CD4-positive, alpha-beta T cell treated with Interleukin-4 for 4 hours (primary cell): ENCODE results near the gene AARS2.

Experiments used
- DNase-seq: peaks from one replicate; pipeline ENCODE4 v3.0.0-alpha.2; 2020

Gene AARS2

DNA sequence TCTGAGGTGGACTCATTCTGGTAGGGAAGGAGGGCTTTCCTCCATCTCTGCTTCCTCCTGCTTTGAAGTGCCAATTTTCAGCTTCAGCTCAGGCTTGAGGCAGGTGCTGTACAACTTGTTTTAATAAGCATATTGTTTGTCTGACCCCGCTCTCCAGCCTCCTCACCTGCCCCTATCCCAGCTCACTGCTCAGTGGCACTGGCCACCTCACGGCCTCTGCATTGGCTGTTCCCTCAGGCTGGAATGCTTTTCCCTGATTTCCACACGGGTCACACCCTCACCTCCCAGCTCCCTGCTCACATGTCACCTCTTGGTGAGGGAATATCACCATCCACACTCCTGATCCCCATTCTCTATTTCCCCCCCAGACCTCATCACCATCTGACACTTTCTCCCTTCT lies 14.3 kb downstream of the AARS2 start:
- no peak for DNase-seq

DNA sequence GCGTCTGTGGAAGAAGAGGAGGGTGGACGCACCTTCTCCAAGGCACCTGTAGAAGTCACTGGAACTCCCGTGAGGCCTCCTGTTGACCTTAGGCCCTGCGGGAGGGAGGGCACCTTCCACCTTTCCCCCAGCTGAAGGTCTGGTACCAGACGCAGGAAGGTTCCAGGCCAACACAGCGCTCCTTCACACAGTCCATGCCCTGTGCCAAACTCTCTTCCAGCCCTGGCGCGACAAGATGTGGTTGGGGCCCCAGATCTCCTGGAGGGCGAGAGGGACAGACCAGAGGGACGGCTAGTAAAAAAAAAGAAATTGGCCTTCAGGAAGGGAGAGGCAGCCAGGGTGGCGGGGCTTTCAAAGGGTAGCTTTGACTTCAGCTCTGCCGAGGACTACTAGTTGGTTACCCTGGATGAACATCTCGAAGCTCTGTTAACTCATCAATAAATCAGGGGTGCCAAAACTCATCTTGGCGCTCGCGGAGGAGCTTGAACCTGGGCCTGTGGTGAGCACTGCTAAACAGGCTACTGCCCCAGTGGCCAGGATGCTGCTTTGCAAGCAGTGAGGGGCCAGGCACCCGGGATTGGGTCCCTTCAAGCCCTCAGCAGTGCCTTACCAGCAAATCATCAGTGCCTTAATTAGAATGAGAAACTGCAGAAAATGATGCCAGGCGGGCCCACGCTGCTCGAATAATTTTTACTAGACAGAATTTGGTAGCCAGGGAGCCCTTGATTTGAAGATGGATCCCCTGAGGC lies 14.9 kb downstream of the AARS2 start:
- DNase-seq: no peak

DNA sequence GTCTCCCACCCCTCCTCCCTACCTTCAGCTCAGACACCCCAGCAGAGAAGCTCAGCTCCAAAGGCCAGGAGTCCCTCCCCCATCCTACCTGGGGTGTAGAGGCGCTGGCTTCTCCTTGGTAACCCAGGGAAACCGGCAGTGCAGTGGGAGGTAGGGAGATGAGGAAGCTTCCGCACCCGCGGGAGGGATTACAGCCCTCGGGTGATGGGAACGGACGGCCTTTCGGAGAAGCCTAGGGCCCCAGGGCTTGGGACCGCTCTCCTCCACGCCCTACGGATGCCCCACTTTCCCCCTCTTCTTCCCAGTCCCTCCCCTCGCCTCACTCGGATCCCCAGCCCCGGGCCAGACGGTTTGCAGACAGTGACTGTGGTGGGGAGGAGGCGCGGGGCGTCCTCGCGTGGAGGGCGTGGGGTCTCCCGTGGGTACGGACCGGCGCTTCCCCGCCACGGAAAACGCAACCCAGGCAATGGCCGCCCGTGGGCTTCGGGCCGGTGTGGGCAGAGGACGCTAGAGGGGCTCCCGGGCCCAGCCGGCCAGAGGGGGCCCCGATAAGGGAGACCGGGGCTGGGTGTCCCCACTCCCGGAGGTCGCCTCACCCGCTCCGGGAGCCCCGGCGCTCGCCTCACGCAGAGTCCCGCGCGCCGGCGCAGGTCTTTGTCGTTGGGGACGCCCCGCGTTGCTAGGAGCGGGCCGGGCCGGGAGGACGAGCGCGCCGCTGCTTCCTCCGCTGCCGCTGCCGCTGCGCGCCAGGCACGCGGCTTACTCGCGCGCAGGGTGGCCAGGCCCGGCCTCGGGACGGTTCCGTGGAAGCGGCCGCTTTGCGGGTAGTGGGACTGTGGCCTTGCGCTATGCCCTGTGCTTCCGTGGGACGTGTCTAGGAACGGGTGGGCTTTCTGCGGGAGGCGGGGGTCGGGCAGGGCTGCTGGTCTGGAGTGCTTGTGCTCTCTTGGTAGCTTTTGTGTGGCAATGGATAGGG lies 15.8 kb downstream of the AARS2 start:
- DNase-seq: no peak

DNA sequence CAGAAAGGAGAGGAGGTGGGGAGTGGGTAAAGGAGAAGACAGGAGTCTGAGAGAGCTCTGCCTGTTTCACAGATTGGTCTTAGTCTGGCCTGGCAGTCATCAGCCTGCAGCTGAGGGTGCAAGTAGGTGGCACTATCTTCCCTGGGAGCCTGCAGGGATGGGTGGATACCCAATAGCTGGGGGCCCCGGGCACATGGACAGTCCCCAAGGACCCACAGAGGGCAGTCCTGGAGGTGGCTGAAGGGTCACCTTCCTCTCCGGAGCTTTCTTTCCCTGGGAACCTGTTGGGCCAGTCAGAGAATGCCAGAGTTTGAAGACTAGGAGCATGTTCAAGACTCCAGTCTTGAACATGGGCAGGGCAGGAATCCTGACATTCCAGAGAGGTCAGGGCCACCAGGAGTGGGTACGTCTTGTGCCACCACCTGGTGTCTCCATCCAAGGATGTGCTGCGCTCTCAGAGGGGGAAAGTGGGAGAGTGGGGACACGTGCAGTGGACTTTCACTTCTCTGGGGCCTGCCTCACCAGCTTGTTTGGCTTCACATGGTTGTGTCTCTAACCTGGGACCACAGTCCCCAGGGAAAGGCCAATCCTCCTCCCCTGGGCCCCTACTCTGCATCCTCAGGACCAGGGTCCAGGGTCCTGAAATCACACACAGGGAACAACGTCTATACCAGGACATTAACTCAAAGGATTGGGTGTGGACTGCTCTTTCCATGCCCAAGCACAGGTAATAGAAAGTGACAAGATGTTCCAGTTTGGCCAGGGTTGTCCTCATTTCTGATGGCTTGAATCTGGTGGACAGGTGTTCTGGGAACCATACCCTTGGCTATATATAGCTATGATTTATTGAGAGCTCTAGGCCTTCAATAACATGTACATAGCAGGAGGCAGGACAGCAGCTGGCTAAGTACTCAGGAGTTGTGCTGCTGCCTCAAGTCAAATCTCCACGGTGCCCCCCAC lies 18.0 kb downstream of the AARS2 start:
- DNase-seq: no peak

DNA sequence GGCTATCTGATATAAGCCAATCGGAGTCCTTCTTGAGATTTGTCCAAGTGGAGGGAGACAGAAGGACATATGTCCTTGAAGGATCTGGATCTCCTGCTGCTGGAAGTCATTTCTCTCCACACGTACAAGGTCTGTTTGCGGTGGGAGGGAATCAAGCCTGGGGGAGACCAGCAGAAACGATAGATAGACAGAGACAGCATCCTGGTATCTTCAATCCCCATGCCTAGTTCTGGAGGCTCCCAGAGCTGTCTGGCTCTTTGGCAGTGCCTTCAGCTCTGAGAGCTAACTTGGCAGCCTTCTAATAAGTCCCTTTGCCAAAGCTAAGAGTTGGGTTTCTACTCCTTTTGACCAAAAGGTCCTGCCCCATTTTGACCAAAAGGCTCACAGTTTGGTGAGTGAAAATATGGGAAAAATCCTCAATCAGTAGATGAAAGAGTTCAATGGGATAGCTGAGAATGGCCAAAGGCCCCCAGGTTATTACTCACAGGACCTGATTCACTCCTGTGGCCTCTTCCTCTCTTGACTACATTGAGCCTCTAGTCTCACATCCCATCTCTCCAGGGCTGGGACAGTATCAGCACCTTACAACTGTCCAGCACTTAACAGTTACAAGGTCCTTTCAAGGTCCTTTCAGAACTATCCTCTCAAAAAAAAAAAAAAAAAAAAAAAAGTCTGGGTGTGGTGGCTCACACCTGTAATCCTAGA lies 20.3 kb downstream of the AARS2 start:
- no peak for DNase-seq

DNA sequence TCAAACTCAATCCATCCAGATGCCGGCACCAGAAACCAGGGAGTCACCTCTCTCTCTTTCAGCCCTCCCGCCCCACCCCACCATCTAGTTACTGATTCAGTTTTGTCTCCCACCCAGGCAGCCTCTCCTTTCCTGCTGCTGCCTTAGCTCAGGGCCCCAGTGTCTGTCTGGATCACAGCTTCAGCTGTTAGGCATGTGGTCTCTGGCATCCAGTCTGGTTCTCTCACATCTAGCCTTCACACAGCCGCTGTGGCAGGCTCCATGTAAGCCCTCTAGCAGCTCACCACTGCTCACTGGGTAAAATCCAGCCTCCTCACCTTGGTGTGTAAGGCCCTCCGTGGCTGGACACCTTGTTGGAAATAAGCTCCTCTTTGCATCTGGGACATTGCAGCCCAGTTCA lies 21.3 kb downstream of the AARS2 start:
- no peak for DNase-seq

DNA sequence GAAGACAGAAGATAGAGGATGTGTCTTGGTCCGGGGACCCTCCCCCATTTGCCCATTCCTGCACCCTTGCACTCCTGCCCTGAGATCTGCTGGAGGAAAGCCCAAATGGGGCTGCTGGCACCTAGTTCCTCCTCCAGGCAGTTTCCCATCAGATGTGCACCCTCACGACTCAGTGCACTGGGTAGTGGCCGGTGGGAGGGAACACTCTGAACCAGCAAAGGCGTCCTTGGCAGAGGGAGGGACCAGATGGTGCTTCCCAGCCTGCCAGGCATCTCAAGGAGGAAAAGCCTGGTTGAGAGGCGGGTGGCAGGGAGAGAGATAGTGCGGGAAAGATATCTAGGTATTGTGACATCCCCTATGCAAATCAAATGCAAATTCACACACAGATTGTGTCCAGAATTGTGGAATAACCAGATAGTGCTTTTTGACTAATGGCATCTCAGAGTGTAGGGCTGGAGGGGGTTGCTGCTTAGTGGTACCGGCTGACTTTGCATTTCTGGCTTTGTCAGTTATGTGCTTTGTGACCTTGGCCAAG lies 23.4 kb downstream of the AARS2 start:
- DNase-seq: no peak

DNA sequence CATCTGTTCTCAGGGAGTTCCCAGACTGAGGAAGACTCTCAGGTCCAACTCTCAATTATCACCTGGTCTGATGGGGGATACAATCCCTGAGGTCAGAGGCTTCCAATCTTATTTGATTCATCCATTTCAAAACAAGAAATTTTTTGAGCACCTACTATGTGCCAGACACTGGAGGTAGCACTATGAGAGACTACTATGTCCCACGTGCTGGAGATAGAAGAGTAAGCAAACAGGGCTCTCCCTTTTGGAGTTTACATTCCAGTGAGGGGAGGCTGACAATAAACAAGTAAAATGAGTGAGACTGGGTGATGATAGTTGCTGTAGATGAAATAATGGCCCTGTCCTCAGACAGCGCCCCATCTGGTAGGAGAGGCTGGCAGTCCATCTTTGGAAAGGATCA lies 26.4 kb downstream of the AARS2 start:
- no peak for DNase-seq

DNA sequence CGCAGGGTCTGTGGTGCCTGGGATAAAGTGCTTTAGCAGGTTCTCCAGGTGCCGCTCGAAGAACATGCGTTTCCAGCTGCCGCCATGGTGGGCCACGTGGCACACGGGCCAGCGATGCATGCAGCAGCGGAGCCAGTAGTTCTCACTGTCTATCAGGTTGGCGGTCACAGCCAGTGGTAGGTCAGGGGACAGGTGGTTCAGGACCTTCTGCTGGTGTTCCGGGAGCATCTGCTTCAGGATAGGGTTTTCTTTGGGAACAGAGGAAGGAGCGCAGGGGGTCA lies 26.9 kb downstream of the AARS2 start:
- DNase-seq: no peak

DNA sequence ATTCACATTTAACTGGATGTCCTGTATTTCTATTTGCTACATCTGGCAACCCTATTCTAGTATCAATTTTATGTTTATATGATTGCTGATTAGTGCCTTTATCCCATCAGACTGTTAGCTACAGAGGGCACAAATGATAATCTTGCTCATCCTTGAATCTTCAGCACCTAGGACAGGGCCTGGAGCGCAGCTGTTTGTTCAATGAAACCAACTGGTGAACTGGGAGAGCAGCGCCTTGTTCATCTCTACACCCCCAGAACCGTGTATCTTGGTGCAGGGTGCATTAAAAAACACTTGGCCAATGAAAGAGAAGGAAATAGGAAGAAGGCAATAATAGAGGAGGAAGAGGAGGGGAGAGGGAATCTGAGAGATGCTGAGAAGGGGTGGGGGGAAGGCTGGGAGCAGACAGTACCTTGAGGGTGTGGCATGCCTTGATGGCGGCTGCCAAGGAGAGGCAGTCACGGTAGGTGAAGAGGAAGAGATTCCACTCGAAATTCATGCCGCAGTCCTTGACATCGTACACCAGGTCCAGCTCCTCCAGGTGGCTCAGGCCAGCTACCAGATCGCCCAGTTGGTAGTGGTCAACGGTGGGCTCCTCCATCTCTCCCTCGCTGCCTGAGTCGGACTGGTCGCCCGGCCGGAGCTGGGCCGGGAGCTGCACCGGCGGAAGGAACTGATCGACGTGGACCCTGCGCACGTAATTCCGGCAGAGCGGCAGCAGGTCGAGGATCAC lies 27.4 kb downstream of the AARS2 start:
- no peak for DNase-seq

DNA sequence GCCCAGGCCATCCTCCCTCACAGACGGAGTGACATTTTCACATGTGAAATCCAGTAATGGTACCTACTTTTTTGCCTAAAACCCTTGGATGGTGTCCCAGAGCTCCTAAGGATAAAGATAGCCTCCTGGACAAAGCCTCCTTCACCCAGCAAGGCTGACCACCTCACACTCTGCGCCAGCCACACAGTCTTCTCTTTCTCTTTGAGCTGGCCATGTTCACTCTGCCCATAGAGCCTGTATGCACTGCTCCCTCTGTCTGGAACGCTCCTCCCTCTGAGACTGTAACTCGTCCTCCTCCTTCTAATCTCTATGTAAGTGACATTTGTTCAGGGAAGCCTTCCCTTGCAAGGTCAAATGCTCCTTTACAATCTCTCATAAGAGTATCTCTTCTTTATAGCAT lies 28.3 kb downstream of the AARS2 start:
- no peak for DNase-seq

DNA sequence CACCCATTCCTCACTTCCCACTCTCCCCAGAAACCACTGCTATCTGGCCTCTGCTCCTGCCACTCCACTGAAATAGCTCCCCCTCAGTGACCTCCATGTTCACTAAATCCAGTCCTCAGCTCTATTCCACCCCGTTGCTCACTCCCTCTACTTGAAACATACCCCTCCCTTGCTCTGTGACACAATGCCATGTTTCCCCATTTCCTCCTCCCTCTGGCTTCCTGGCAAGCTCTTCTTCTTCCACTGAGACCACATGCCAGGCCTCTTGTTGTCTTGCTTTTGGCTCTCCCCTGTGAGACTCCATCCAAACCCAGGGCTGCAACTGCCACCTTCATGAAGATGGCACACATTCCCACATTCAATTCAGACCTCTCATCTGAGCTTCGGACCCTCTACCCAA lies 29.0 kb downstream of the AARS2 start:
- DNase-seq: no peak

DNA sequence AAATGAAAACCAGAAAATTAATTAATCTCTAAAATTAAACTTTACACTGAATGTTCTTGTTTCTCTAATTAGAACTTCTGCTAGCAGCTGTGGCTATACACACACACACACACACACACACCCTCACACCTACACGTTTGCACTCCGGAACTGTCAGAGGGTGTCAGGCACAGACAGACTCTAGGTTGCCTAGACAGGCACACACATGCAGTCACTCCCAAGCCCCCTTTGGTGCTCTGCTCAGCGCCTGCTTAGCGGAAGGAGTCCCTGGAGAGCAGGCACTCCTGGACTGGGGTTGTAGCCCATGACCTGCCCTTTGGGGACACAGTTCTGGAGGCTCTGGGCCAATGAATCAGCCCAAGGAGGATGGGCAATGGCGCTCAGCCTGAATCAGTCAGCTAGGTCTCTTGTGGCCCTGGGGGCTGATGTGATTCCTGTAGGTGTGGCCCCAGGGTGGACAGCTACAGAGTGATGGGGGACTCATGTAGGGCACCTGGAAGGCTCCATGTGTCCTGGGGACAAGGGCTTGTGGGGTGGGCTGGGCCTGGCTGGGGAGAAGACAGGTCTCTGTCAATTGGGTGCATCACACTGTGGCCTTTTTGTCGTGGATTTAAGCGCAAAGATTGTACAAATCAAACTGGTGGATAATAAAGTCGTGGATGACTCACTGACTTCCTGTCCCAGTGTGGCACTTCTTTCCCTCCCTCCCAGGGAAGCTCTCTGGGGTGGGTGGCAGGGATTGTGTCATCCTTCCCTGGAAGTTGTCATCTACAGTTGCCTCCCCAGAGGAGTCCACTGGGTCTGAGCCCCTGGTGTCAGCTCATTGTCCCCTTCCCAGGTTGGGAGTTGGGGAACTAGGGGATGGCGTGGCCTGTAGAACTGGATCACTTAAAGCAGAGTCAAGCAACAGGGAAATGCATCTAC lies 34.1 kb downstream of the AARS2 start:
- DNase-seq: no peak

DNA sequence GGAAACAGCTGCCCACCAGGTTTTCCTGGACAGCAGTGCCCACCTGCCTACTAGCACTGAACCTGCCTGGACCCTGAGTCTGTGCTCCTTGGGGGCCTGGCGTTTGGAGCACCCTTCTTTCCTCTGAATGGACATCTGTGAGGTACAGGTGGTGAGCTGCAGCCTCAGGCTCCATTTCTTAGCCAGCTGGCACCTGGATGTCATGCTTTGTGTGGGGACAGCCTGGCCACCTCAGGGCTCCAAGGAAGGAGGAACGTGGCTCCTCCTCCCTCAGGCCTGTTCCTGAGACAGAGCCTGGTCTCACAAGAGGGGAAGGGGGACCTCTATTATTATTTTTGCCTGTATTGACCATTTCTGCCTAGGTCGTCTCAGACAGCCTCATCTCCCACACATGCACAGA lies 34.8 kb downstream of the AARS2 start:
- DNase-seq: no peak

DNA sequence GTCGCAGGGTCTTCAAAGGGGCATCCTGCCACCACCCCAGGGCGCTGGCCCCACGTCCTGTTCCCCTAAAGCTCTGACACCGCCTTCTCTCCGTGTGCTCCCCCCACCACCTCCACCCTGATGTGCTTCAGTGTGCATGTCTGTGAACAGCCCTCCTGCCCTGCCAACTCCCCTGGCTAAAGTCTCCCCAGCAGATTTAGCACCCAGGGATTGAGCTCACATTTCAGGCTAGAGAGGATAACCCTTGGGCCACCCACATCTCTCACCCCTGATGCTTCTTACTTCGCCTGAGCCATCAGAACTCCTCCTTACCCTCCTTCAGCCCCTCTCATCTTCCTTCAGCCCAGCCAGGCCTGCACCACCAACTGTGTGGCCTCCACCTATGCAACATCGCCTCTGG lies 35.4 kb downstream of the AARS2 start:
- DNase-seq: no peak

DNA sequence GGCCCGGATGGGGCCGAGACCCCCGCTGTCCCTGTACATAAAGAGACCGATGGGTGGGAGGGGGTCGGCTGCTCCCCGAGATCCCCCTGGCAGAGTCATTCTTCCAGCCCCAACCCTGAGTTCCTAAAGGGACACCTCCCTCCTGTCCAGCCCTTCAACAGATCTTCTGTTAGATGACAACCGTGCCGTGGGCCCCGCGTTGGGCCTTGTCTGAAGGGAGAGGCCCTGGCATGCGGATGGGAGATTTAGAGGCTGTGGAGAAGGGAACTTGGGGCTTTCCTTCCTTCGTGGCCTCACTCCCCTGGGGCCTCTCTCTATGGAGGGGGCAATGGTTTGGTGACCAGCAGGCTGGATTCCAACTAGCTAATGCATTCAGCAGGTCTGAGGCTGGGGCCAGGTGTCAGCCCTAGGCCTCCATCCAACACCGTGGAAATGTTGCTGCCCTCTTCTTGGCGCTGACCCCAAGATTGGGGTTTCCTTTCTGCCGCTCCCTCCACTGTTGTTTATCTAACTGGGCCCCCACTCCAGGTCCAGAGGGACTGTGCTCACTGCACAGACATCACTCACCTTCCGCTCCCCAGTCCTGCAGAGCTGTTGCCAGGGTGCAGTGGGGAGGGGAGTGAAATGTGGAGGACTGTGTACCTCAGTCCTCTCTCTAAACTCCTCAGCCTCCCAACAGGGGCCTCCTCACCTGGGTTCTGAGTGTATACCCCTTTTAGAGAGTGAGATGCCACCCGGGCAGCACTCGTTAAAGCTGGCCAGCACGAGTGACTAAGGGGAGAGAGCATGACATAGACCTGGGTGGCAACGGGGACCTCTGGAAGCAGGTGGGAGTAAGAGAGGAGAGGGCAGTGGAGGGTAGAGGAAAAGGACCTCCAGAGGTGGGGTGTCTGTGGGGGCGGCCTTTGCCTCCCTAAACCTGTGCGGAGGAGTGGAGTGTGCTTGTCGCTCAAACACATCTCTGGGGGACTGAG lies 36.2 kb downstream of the AARS2 start:
- no peak for DNase-seq

DNA sequence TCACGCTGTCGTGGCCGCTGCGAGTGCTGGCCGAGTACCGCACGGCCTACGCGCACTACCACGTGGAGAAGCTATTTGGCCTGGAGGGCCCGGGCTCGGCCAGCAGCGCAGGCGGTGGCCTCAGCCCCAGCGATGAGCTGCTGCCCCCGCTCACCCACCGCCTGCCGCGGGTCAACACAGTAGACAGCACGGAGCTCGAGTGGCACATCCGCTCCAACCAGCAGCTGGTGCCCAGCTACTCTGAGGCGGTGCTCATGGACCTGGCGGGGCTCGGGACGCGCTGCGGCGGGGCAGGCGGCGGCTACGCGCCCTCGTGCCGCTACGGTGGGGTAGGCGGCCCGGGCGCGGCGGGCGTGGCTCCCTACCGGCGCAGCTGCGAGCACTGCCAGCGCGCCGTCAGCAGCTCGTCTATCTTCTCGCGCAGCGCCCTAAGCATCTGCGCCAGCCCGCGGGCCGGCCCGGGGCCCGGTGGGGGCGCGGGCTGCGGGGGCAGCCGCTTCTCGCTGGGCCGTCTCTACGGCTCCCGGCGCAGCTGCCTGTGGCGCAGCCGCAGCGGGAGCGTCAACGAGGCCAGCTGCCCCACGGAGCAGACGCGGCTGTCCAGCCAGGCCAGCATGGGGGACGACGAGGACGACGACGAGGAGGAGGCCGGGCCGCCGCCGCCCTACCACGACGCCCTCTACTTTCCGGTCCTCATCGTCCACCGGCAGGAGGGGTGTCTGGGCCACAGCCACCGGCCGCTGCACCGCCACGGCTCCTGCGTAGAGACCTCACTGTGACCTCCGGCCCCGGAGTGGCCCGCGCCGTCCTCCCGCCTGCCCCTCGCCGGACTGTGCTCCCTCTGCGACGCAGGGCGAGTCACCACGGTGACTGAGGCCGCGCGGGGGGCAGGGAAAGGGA lies 37.1 kb downstream of the AARS2 start:
- no peak for DNase-seq

DNA sequence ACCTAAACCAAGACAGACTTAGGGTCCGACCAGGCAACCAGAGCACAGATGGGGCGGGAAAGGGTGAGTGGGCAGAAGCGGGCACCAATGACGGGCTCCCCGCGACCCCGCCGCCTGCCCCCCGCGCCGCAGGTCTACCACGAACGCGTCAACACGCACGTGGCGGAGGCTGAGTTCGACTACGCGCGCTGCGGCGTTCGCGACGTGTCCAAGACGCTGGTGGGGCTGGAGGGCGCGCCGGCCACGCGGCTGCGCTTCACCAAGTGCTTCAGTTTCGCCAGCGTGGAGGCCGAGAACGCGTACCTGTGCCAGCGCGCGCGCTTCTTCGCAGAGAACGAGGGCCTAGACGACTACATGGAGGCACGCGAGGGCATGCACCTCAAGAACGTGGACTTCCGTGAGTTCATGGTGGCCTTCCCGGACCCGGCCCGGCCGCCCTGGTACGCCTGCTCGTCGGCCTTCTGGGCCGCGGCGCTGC lies 37.8 kb downstream of the AARS2 start:
- DNase-seq: no peak
